DOHH2 (cell line): ENCODE data around the gene GFER.
"Not testable (repeated sequence)": the region's sequence is repeated elsewhere in the genome, so short reads cannot be mapped to it uniquely, and the experiment has no call there.

Experiments
- H3F3A ChIP-seq: fragments of 200-600 bp; sonication (generic), shearing (Covaris generic); 2 replicates; pipeline ENCODE4 v1.6.0; 2016; ENCODE audit warnings: antibody characterized with exemption, mild to moderate bottlenecking; ENCODE audit not compliant: control insufficient read depth, insufficient read depth
- H3K27ac ChIP-seq: fragments of 200-600 bp; sonication (generic); 2 replicates; pipeline ENCODE4 v1.5.1; 2014; ENCODE audit warnings: low read depth, mild to moderate bottlenecking, low read length, moderate library complexity
- H3K27me3 ChIP-seq: fragments of 200-600 bp; sonication (generic); 2 replicates; pipeline ENCODE4 v1.6.1; 2014; ENCODE audit warnings: mild to moderate bottlenecking, low read length, mixed read lengths; ENCODE audit not compliant: control insufficient read depth
- H3K36me3 ChIP-seq: fragments of 200-600 bp; sonication (generic); 2 replicates; pipeline ENCODE4 v1.6.1; 2014; ENCODE audit warnings: mild to moderate bottlenecking, low read length, moderate library complexity, mixed read lengths; ENCODE audit not compliant: control insufficient read depth
- H3K4me1 ChIP-seq: fragments of 200-600 bp; sonication (generic); 2 replicates; pipeline ENCODE4 v1.6.1; 2014; ENCODE audit warnings: mild to moderate bottlenecking, low read length, mixed read lengths; ENCODE audit not compliant: control insufficient read depth
- H3K4me2 ChIP-seq: fragments of 200-600 bp; sonication (generic); 2 replicates; pipeline ENCODE4 v1.6.0; 2014; ENCODE audit warnings: mild to moderate bottlenecking, low read length, moderate library complexity
- H3K4me3 ChIP-seq: fragments of 200-600 bp; sonication (generic); 2 replicates; pipeline ENCODE4 v1.5.1; 2014; ENCODE audit warnings: mild to moderate bottlenecking, low read length, mixed read lengths
- H3K79me2 ChIP-seq: fragments of 200-600 bp; sonication (generic); 2 replicates; pipeline ENCODE4 v1.6.1; 2014; ENCODE audit warnings: mild to moderate bottlenecking, low read length, mixed read lengths; ENCODE audit not compliant: control insufficient read depth
- H3K9me2 ChIP-seq: fragments of 200-600 bp; sonication (generic); replicated peaks from 2 replicates; pipeline ENCODE4 v1.6.1; 2014; ENCODE audit warnings: mild to moderate bottlenecking, low read length, mixed read lengths; ENCODE audit not compliant: control insufficient read depth
- H3K9me3 ChIP-seq: fragments of 200-600 bp; sonication (generic); 2 replicates; pipeline ENCODE4 v1.6.1; 2014; ENCODE audit warnings: antibody characterized with exemption, low read length, mixed read lengths; ENCODE audit not compliant: control insufficient read depth, insufficient read depth
- H4K20me1 ChIP-seq: fragments of 200-600 bp; sonication (generic); 2 replicates; pipeline ENCODE4 v1.6.0; 2014; ENCODE audit warnings: low read depth, mild to moderate bottlenecking, antibody characterized with exemption, low read length, moderate library complexity; ENCODE audit not compliant: control insufficient read depth, insufficient read depth
- EZH2phosphoT487 ChIP-seq: fragments of 200-600 bp; sonication (generic); IDR thresholded peaks from 2 replicates; pipeline ENCODE4 v1.6.1; 2017; ENCODE audit warnings: borderline replicate concordance, mild to moderate bottlenecking, antibody characterized with exemption, low read length, moderate library complexity, mixed read lengths
- TF ChIP-seq, protein P1 (sequence below): fragments of 200-600 bp; sonication (generic); IDR thresholded peaks from one replicate; pipeline ENCODE4 v1.5.1; 2014; ENCODE audit warnings: antibody characterized with exemption, mild to moderate bottlenecking, low read depth, low read length; ENCODE audit not compliant: poor library complexity, severe bottlenecking

Gene GFER

DNA sequence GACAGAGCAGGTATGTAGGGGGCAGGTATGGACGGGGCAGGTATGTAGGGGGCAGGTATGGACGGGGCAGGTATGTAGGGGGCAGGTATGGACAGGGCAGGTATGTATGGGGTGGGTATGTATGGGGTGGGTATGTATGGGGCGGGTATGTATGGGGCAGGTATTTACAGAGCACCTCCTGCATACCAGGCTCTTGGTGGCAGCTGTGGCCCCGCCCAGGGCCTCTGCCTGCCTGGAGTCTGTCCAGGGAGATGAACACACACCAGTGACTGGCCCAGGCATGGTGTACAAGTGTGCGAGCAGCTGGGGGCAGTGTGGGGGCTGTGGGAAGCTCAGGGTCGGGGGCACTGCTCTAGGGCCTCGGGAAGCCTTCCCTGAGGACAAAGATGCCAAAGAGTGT is 33.9 kb upstream of the GFER start:
- Histone ChIP-seq H3K9me2 (no peaks in the 10 kb centered on the region), H3K4me3 (no peak overlapping the region), H3K79me2 (no peaks in the 10 kb centered on the region), H3F3A (no peaks in the 10 kb centered on the region), H3K36me3 (no peaks in the 10 kb centered on the region), H3K27ac (no peak overlapping the region), H3K9me3 (no peaks in the 10 kb centered on the region), H4K20me1 (no peaks in the 10 kb centered on the region), H3K4me1 (no peaks in the 10 kb centered on the region), H3K4me2 (no peak overlapping the region), H3K27me3 (no peaks in the 10 kb centered on the region)
- no peak for TF ChIP-seq EZH2phosphoT487
- TF ChIP-seq, protein P1, sequence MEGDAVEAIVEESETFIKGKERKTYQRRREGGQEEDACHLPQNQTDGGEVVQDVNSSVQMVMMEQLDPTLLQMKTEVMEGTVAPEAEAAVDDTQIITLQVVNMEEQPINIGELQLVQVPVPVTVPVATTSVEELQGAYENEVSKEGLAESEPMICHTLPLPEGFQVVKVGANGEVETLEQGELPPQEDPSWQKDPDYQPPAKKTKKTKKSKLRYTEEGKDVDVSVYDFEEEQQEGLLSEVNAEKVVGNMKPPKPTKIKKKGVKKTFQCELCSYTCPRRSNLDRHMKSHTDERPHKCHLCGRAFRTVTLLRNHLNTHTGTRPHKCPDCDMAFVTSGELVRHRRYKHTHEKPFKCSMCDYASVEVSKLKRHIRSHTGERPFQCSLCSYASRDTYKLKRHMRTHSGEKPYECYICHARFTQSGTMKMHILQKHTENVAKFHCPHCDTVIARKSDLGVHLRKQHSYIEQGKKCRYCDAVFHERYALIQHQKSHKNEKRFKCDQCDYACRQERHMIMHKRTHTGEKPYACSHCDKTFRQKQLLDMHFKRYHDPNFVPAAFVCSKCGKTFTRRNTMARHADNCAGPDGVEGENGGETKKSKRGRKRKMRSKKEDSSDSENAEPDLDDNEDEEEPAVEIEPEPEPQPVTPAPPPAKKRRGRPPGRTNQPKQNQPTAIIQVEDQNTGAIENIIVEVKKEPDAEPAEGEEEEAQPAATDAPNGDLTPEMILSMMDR = no peak

DNA sequence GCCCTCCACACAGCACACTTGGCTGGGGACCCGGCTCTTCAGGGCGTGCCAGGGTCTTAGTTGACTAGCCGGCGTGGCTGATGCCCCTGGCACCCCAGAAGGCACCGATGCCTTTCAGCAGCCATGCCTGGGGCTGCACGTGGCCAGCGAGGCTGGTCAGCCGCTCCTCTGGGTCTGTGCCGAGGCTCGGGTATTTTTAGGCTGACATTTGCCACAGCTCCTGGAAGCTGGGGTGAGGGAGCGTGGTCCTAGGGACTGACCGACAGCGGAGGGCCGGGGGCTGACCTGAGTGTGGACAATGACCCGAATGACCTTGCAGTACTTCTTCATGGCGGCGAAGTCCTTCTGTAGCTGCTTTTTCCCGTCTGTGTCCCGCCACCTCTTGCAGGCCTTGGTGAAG is 33.4 kb upstream of the GFER start:
- TF ChIP-seq, protein P1 = no peak
- no peak for TF ChIP-seq EZH2phosphoT487
- Histone ChIP-seq H3K27me3 (no peaks in the 10 kb centered on the region), H3K4me3 (no peak overlapping the region), H3K4me1 (no peaks in the 10 kb centered on the region), H3K79me2 (no peaks in the 10 kb centered on the region), H3K9me3 (no peaks in the 10 kb centered on the region), H3F3A (no peaks in the 10 kb centered on the region), H3K27ac (no peak overlapping the region), H4K20me1 (no peaks in the 10 kb centered on the region), H3K9me2 (no peaks in the 10 kb centered on the region), H3K36me3 (no peaks in the 10 kb centered on the region), H3K4me2 (no peak overlapping the region)

DNA sequence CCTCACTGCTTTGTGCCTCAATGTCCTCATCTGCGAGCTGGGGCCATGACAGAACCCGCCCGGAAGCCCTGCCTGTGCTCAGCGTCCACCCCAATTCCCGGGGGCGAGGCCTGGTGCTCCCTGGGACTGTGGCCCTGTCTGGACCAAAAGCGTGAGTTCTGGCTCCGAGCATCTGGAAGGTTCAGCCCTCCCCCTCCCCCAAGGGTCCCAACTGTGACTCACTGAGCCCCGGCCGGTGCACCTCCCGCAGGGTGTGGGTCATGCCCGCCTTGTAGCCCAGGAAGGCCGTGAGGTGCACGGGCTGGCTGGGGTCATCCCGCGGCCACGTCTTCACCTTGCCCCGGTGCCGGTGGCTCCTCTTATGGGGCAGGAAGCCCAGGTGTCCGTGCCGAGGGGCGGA is 30.3 kb upstream of the GFER start:
- Histone ChIP-seq H3F3A (no peaks in the 10 kb centered on the region), H3K4me3 (no peak overlapping the region), H3K4me2 (no peak overlapping the region), H4K20me1 (no peaks in the 10 kb centered on the region), H3K4me1 (peaks cover under 1% of the 10 kb centered on the region), H3K36me3 (no peaks in the 10 kb centered on the region), H3K79me2 (no peaks in the 10 kb centered on the region), H3K9me3 (no peaks in the 10 kb centered on the region), H3K27me3 (no peaks in the 10 kb centered on the region), H3K27ac (no peak overlapping the region), H3K9me2 (no peaks in the 10 kb centered on the region)
- TF ChIP-seq, protein P1 = no peak
- TF ChIP-seq EZH2phosphoT487 = no peak

DNA sequence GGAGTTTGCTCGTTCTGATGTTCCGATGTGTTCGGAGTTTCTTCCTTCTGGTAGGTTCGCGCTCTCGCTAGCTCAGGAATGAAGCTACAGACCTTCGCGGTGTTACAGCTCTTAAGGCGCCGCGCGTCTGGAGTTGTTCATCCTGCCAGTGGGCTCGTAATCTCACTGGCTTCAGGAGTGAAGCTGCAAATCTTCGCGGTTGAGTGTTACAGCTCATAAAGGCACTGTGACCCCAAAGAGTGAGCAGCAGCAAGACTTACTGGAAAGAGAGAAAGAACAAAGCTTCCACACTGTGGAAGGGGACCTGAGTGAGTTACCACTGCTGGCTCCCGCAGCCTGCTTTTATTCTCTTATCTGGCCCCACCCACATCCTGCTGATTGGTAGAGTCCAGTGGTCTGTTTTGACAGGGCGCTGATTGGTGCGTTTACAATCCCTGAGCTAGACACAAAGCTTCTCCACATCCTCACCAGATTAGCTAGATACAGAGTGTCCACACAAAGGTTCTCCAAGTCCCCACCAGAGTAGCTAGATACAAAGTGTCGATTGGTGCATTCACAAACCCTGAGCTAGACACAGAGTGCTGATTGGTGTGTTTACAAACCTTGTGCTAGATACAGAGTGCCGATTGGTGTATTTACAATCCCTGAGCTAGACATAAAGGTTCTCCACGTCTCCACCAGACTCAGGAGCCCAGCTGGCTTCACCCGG is 26.4 kb upstream of the GFER start:
- not testable (repeated sequence) for H3K4me2 ChIP-seq, H4K20me1 ChIP-seq, H3K9me3 ChIP-seq, H3K27ac ChIP-seq, H3K4me3 ChIP-seq, H3K27me3 ChIP-seq, H3K9me2 ChIP-seq
- peaks cover 29% of the 10 kb centered on the region for H3K4me1 ChIP-seq
- peaks cover 21% of the 10 kb centered on the region for H3K79me2 ChIP-seq
- H3K36me3 ChIP-seq = peaks cover 30% of the 10 kb centered on the region
- H3F3A ChIP-seq = peaks cover 23% of the 10 kb centered on the region

DNA sequence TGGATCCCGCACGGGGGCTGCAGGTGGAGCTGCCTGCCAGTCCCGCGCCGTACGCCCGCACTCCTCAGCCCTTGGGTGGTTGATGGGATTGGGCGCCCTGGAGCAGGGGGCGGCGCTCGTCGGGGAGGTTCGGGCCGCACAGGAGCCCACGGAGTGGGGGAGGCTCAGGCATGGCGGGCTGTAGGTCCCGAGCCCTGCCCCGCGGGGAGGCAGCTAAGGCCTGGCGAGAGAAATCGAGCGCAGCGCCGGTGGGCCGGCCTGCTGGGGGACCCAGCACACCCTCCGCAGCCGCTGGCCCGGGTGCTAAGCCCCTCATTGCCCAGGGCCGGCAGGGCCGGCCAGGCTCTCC is 25.9 kb upstream of the GFER start:
- Histone ChIP-seq H3K79me2 (peaks cover 27% of the 10 kb centered on the region), H3K36me3 (peaks cover 35% of the 10 kb centered on the region), H3F3A (peaks cover 29% of the 10 kb centered on the region), H3K4me1 (peaks cover 34% of the 10 kb centered on the region)
- not testable (repeated sequence) for H4K20me1 ChIP-seq, H3K4me3 ChIP-seq, H3K27me3 ChIP-seq, H3K9me2 ChIP-seq, H3K9me3 ChIP-seq, H3K27ac ChIP-seq, H3K4me2 ChIP-seq
